NCI-H446 (cell line): Measurements from ENCODE around the gene ACP6.
"Not testable (repeated sequence)": the region's sequence is repeated elsewhere in the genome, so short reads cannot be mapped to it uniquely, and the experiment has no call there.

Experiments
- DNase-seq, 2 experiments: peaks; one replicate each; lab custom pipeline; 2025; lab: John Stamatoyannopoulos, UW

ACP6 gene

GRCh38 chr1:147670319-147671001 lies at the start of gene ACP6:
TSS of gene ACP6 (minus strand) at chr1:147670524. CDS start at chr1:147670048, 476 bp downstream.
- peak; percentile 77 to 96 for DNase-seq

- no peak for DNase-seq
These were observed 49.4 kb upstream of the ACP6 start for GRCh38 chr1:147719711-147720225.

GRCh38 chr1:147719029-147719698 lies 48.8 kb upstream of the ACP6 start:
- no peak for DNase-seq

- DNase-seq, result no peak
These were observed 47.4 kb upstream of the ACP6 start for GRCh38 chr1:147717706-147718097.

GRCh38 chr1:147717051-147717705 lies 46.9 kb upstream of the ACP6 start:
- DNase-seq, result no peak

GRCh38 chr1:147712605-147713004 lies 42.3 kb upstream of the ACP6 start:
- no peak for DNase-seq

- DNase-seq, result peak; percentile 8 to 65
These were observed 30.0 kb upstream of the ACP6 start for GRCh38 chr1:147700042-147701006.

GRCh38 chr1:147699686-147700041 lies 29.3 kb upstream of the ACP6 start:
- no peak for DNase-seq

- DNase-seq, result no peak
These were observed 12.9 kb upstream of the ACP6 start for GRCh38 chr1:147683163-147683763.

GRCh38 chr1:147680608-147681235 lies 10.4 kb upstream of the ACP6 start:
- DNase-seq, result not testable (repeated sequence)

- DNase-seq, result not testable (repeated sequence)
These were observed 7.4 kb upstream of the ACP6 start for GRCh38 chr1:147677681-147678080.

- DNase-seq, result no peak
These were observed 6.2 kb upstream of the ACP6 start for GRCh38 chr1:147676311-147677085.

- no peak for DNase-seq
These were observed 3.5 kb upstream of the ACP6 start for GRCh38 chr1:147673816-147674215.

- DNase-seq, result no peak
These were observed 3.1 kb upstream of the ACP6 start for GRCh38 chr1:147673406-147673805.

- no peak for DNase-seq
These were observed 630 bp downstream of the ACP6 start for GRCh38 chr1:147669469-147670318.

GRCh38 chr1:147665521-147665920 lies 4.8 kb downstream of the ACP6 start:
- DNase-seq, result no peak

GRCh38 chr1:147664206-147664605 lies 6.1 kb downstream of the ACP6 start:
- no peak for DNase-seq

- no peak for DNase-seq
These were observed 15.8 kb downstream of the ACP6 start for GRCh38 chr1:147654511-147654910.

- no peak for DNase-seq
These were observed 18.0 kb downstream of the ACP6 start for GRCh38 chr1:147652306-147652705.
